Dendritic cell treated with granulocyte-macrophage colony-stimulating factor and Interleukin-4, amounts not matched to agents 40 ng/mL and 50 ng/mL, for 4 days (primary cell): Measurements from ENCODE around the gene ETV4.
A peak's percentile ranks its signal among the peaks of the same experiment; 100 is the strongest.

ENCODE experiments used
- H3K27ac Mint-ChIP-seq: one replicate; pipeline ENCODE4 v1.8.0; 2022; ENCODE audit warnings: mild to moderate bottlenecking, mixed read lengths
- H3K27me3 Mint-ChIP-seq: one replicate; pipeline ENCODE4 v1.8.0; 2022; ENCODE audit warnings: mild to moderate bottlenecking, mixed read lengths
- H3K36me3 Mint-ChIP-seq: one replicate; pipeline ENCODE4 v1.8.0; 2022; ENCODE audit warnings: low read depth, mixed read lengths
- H3K4me1 Mint-ChIP-seq: one replicate; pipeline ENCODE4 v1.8.0; 2022; ENCODE audit warnings: low read depth, mixed read lengths
- H3K4me3 Mint-ChIP-seq: one replicate; pipeline ENCODE4 v1.8.0; 2022; ENCODE audit warnings: mild to moderate bottlenecking, moderate library complexity, mixed read lengths
- H3K9me3 Mint-ChIP-seq: one replicate; pipeline ENCODE4 v1.8.0; 2022; ENCODE audit warnings: mixed read lengths
- intact Hi-C: fragments of 100-400 bp; cut with micrococcal nuclease; formaldehyde crosslinking; loops from one replicate; pipeline ENCODE4 v1.15.0; 2022

ETV4 gene

DNA sequence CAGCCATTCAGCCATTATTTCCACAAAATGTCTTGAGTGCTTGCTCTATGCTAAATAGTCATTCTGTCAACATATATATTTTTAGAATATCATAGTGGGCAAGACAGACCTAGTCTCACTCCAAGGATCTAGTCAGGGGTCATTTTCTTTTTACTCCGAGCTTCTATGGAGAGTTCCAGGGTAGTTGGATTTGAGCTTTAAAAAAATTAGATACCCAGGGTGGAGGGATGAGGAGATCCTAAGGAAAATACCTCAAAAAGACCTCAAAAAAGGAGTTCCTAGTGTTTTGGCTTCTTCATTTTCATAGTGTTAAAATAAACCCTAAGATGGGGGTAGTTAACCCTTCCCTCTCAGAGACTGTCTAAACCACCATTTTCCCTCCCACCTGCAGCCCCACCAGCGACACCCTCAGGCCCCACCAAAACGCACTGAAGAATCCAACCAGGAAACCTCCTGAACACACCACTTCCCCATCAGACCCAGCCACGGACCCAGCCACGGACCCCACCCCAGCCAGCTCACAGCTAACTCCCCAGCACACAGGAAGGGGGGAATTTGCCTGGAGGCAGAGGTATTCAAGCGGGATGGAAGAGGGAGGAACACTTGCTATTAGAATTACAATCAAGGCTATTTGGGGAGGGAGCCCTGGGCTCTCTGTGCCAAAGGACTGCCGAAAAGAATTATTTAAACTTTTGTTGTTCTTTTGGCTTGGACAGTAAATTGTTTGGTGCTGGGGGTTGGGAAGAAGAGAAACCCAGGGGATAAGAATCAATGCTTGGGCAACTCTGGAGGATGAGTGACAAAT lies 2.2 kb downstream of the ETV4 start:
- Mint-ChIP-seq H3K4me1 (peaks cover 21% of the 10 kb centered on the region), H3K4me3 (no peak overlapping the region), H3K36me3 (no peaks in the 10 kb centered on the region), H3K27me3 (peaks cover 83% of the 10 kb centered on the region), H3K9me3 (no peaks in the 10 kb centered on the region), H3K27ac (no peak overlapping the region)
- intact Hi-C loops = no loop called here

DNA sequence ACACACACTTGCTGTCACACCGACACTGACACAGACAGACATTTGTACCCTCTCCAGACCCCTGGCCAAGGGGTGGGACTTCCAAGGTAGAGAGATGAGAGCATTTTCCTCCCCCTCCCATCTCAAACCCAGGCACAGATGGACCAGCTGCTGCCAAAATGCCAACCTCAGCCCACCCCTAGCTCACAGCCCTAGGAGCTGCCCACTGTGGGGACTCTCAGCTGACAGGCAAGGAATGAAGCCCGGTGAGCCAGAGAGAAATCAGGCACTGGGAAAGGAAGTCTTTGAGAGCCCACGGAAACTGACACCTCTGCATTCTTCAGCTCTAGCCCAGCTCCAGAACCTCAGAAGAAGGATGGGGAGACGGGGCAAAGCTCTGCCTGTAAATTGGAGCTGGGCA lies 2.8 kb downstream of the ETV4 start:
- Mint-ChIP-seq H3K36me3 (no peaks in the 10 kb centered on the region), H3K27me3 (peaks cover 77% of the 10 kb centered on the region), H3K4me1 (peaks cover 21% of the 10 kb centered on the region), H3K27ac (no peak overlapping the region), H3K4me3 (no peak overlapping the region), H3K9me3 (no peaks in the 10 kb centered on the region)
- intact Hi-C loops = no loop called here

DNA sequence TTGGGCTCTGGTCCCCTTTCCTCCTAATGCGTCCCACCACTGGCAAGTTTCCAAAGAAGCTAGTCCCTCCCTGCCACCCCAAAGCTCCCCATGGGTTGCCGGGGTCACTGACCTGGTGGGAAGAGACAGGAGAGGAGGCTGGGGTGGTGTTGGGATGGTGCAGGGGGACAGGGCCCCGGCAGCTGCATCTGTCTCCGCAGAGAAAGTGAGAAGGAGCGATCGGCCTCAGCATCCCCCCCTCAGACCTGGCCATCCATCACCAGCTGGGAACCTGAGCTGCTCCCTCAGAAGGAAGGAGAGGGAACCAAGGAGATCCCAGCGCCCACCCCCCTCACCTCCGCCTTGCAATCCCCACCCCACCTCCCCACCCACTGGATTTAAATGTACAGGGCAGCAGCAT lies 3.3 kb downstream of the ETV4 start:
- Mint-ChIP-seq H3K4me1 (peaks cover 21% of the 10 kb centered on the region), H3K36me3 (no peaks in the 10 kb centered on the region), H3K4me3 (no peak overlapping the region), H3K27me3 (peaks cover 73% of the 10 kb centered on the region), H3K9me3 (no peaks in the 10 kb centered on the region), H3K27ac (no peak overlapping the region)
- intact Hi-C loops = no loop called here

DNA sequence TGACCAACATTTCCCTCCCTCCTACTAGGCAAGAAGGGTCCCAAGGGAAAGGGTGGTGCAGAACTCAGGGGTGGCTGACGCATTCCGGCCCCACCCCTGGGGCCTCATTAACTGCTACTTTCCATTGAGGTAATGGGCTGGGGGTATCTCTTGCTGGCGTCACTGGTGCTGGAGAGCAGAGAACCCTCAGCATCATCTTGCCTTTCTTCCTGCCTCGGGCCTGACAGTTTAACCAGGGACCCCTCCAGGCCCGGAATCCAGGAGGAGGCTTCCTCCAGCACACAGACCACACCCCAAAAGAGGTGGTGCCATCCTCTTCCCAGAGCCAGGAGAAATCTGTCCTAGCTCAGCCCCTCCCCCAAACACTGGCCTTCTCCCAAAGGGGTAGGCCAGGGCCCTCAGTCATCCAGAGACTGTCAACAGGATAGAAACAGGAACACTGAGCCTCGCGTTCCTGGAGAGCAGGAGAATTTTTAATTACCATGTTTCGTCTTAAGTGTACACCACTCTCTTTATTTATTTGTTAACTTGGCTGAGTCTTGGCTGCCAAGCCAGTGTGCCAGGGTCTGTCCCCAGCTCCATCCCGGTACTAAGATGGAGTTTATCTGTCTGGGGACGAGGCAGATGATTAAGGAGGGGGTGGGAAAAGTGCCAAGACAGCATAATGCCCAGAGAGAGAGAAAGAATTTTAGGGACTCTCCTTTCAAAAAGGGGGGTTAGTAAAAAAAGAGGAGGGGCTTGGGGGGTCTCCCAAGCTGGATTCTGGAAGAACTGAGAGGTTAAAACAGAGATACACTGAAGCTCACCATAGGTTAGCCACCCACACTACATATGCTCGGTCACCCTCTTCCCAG lies 5.1 kb downstream of the ETV4 start:
- H3K4me3 Mint-ChIP-seq = no peak overlapping the region
- H3K36me3 Mint-ChIP-seq = no peaks in the 10 kb centered on the region
- peaks cover 14% of the 10 kb centered on the region for H3K4me1 Mint-ChIP-seq
- H3K9me3 Mint-ChIP-seq = no peaks in the 10 kb centered on the region
- no peak overlapping the region for H3K27ac Mint-ChIP-seq
- intact Hi-C loops = no loop called here
- peaks cover 56% of the 10 kb centered on the region for H3K27me3 Mint-ChIP-seq

DNA sequence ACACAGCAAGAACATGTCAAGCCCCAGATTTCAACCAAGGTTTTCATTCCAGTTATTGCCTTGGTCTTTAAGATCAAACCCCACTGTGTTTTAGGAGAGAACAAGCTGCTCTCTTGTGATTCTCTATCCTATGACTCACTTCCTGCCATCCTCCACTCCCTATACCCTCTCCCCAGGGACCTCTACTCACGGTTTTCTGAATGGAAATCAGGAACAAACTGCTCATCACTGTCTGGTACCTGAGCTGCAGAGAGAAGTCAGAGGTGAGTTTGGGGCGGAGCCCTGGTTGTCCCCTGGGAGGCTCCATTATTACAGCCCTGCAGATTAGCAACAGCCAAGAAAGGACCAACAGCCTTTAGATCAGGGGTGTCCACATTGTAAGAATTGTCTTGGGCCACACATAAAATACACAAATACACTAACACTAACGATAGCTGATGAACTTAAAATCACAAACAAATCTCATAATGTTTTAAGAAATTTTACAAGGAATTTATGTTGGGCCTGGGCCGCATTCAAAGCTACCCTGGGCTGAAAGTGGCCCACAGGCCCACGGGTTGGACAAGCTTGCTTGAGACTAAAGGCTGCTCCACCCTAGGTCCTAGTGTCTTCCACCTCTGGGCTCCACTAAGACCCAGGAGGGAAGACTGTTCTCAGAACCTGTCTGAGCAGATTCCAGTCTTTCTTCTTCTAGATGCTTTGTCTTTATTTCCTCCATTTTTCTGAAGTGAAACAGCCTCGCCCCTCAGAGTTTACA lies 9.7 kb downstream of the ETV4 start:
- no peak overlapping the region for H3K4me3 Mint-ChIP-seq
- H3K9me3 Mint-ChIP-seq = no peaks in the 10 kb centered on the region
- no peak overlapping the region for H3K27ac Mint-ChIP-seq
- intact Hi-C loops = no loop called here
- H3K27me3 Mint-ChIP-seq = peaks cover 12% of the 10 kb centered on the region
- H3K4me1 Mint-ChIP-seq = peaks cover 6% of the 10 kb centered on the region
- no peaks in the 10 kb centered on the region for H3K36me3 Mint-ChIP-seq

DNA sequence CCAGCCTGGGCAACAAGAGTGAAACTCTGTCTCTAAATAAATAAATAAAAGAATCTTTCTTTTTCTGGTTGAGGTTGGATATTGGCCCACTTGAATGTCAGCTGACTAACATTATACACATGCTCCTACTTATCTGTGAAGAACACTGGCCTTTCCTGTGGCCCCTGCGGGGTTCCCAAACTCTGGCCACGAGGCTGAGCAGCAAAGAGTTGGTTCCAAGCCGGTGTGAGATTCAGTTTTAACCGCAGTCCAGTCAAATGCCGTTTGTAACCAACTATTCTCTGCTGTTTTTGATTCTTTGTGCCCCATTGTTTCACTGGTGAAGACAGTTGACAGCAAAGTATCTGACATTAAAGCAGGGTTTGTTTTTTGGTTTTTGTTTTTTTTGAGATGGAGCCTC lies 11.2 kb downstream of the ETV4 start:
- Mint-ChIP-seq H3K27ac (no peak overlapping the region), H3K9me3 (no peaks in the 10 kb centered on the region), H3K27me3 (peaks cover 3% of the 10 kb centered on the region), H3K4me3 (no peak overlapping the region), H3K4me1 (peaks cover 13% of the 10 kb centered on the region), H3K36me3 (no peaks in the 10 kb centered on the region)
- intact Hi-C loops = no loop called here

DNA sequence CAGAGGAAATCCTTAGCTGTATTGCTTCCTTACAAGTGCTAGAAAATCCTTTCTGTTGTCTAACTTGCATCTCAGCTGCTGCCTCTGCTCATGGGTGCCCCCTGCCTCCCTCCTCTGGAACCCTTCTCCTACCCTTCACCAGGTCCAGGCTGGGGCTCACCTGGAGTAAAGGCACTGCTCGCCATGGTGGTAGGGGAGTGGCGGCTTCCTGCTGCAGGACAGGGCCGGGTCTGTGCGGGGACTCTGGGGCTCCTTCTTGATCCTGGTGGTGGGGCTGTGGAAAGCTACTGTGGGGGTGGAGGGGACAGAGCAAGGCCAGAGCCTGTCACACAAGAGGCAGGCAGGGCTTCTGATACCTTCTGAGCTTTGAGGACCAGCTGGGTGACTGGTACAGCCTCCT lies 12.4 kb downstream of the ETV4 start:
- Mint-ChIP-seq H3K27me3 (no peaks in the 10 kb centered on the region), H3K36me3 (peaks cover 7% of the 10 kb centered on the region), H3K4me3 (no peak overlapping the region), H3K27ac (no peak overlapping the region), H3K9me3 (no peaks in the 10 kb centered on the region), H3K4me1 (peaks cover 16% of the 10 kb centered on the region)
- intact Hi-C loops = no loop called here

DNA sequence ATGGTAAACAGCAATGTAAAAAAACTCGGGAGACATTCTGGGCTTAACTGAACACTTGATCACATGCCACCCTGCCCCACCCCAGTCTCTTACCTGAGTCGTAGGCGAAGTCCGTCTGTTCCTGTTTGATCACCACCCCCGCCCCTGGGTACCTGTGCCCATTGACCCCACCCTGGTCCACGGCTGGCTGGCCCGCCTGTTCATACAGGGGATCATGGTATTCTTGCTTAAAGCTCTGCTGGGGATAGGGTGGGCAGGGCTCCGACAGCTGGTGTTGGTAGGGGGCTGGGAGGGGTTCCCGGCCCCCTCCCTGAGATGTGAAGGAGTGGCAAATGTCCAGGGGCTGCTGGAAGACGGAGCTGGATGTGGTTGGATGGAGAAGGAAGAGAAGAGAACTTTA lies 13.6 kb downstream of the ETV4 start:
- intact Hi-C loops = no loop called here
- Mint-ChIP-seq H3K4me3 (no peak overlapping the region), H3K9me3 (no peaks in the 10 kb centered on the region), H3K27ac (no peak overlapping the region), H3K4me1 (peaks cover 16% of the 10 kb centered on the region), H3K27me3 (no peaks in the 10 kb centered on the region), H3K36me3 (peaks cover 18% of the 10 kb centered on the region)

DNA sequence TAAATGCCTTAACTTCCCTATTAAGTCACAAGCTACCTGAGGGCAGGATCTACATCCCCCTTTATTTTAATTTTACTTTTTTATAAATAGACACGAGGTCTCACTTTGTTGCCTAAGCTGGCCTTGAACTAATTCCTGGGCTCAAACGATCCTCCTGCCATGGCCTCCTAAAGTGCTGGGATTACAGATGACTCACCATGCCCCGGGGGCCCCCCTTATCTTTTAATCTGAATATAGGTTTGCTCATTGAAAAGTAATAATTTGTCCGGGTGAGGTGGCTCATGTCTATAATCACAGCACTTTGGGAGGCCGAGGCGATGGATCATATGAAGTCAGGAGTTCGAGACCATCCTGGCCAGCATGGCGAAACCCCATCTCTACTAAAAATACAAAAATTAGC lies 14.2 kb downstream of the ETV4 start:
- peaks cover 24% of the 10 kb centered on the region for H3K36me3 Mint-ChIP-seq
- H3K4me1 Mint-ChIP-seq = peaks cover 16% of the 10 kb centered on the region
- H3K9me3 Mint-ChIP-seq = no peaks in the 10 kb centered on the region
- no peak overlapping the region for H3K4me3 Mint-ChIP-seq
- intact Hi-C loops = no loop called here
- no peak overlapping the region for H3K27ac Mint-ChIP-seq
- H3K27me3 Mint-ChIP-seq = no peaks in the 10 kb centered on the region

DNA sequence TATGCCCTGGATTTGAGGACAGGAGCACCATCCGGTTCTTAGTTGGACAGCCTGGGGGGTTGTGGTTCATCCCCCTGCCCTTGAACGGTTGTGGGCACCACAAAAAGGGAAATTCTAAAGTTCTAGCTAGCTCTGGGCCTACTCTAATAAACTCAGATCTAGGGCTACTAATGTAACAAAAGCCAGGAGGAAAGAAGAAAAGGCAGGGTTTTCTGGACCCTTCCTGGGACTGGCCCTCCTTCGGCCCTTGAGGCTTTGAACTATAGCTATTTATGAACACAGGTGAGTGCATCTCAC lies 15.1 kb downstream of the ETV4 start:
- Mint-ChIP-seq H3K27me3 (no peaks in the 10 kb centered on the region), H3K4me1 (peaks cover 12% of the 10 kb centered on the region), H3K27ac (no peak overlapping the region), H3K9me3 (no peaks in the 10 kb centered on the region), H3K36me3 (peaks cover 34% of the 10 kb centered on the region), H3K4me3 (no peak overlapping the region)
- intact Hi-C loops = no loop called here

DNA sequence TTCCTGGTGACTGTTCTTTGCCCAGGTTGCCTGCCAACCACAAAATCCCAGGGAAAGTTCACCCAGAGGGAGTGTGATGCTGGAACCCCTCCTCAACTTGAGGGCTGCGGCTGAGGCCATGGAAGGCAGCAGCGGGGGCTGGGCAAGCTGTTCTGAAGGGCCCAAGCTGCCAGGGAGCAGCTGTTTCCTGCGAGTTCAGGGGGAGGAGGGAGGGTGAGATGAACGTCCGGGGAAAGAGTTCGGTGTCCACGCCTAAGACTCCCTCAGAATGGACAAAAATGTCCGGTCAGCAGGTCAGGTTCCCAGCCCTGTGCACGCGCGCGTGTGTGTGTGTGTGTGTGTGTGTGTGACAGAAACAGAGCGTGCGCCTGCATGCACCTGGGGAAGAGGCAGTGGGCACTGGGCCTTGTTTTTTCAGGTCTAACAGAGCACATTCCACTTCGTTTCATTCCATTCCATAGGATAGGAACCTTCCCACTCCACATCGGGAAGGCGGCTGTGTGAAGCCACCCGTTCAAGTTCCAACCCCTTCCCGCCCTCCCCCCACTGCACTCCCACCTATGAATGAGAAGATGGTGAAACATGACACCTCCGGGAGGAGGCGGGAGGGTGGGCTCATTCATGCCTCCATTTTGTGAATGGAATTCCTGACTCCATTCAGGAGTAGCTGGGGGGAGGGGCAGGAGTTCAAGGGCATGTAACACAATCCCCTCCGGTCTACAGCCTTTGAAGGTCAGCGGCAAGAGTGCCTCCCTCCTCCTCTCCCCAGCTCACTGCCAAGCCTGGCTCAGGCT lies 15.7 kb downstream of the ETV4 start:
- no peaks in the 10 kb centered on the region for H3K9me3 Mint-ChIP-seq
- peak overlapping the region; percentile 39 for H3K27ac Mint-ChIP-seq

DNA sequence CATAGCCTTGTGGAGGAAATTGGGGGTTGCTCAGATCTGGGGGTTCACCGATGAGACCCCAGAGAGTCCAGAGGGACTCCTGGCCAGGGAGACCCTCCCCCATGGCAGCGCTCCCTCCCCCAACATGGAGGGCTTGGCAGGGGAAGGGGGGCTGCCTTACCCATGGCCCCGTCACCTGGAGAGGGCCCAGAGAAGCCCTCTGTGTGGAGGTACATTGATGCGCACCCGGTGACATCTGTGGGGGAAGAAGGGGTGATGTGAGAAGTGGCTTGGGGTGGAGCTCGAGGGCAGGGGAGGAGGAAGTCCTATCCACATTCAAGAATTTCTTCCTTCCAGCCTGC lies 16.2 kb downstream of the ETV4 start:
- Mint-ChIP-seq H3K27me3 (no peaks in the 10 kb centered on the region), H3K4me1 (peaks cover 11% of the 10 kb centered on the region), H3K4me3 (no peak overlapping the region), H3K27ac (peak overlapping the region; percentile 39), H3K36me3 (peaks cover 45% of the 10 kb centered on the region), H3K9me3 (no peaks in the 10 kb centered on the region)
- intact Hi-C loops = no loop called here

More for the DNA sequence above, 15.7 kb downstream of the ETV4 start:
- intact Hi-C loops = no loop called here
- Mint-ChIP-seq H3K36me3 (peaks cover 39% of the 10 kb centered on the region), H3K4me3 (no peak overlapping the region), H3K27me3 (no peaks in the 10 kb centered on the region), H3K4me1 (peaks cover 11% of the 10 kb centered on the region)

DNA sequence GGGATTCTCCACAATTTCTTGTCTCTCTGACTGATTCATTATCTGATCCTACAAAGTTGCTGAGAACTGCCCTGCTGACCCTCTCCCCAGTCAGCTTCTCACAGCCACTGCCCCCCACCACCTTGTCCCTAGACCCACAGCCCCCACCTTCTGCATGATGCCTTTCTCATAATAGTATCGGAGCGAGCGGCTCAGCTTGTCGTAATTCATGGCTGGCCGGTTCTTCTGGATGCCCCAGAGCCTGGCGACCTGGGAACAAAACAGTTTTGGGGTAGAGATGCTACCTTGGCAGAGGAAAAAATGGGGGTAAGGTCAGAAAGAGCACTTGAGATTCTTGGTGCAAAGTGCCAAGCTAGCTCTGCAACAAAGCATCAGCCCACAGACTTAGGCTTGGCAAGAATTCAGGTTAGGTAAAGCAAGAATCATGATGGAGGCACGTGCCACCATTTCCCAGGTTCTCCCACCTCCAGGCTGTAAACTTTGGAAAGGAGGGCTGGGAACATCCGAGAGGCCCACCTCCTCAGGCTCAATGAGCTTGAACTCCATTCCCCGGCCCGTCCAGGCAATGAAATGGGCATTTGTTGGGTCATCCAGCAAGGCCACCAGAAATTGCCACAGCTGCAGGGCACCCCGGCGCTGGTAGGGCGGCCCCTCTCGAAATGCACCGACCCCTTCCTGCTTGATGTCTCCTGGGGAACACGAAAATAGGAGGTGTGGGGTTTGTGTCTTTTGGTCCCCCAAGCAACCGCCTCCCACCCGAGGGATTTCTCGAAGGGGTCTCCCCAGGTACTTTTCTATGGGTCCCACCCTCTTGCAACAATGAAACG lies 16.9 kb downstream of the ETV4 start:
- intact Hi-C loops = no loop called here
- H3K4me1 Mint-ChIP-seq = peaks cover 11% of the 10 kb centered on the region
- no peaks in the 10 kb centered on the region for H3K27me3 Mint-ChIP-seq
- H3K36me3 Mint-ChIP-seq = peaks cover 52% of the 10 kb centered on the region
- H3K4me3 Mint-ChIP-seq = no peak overlapping the region
- H3K9me3 Mint-ChIP-seq = no peaks in the 10 kb centered on the region
- H3K27ac Mint-ChIP-seq = peak overlapping the region; percentile 39
